ENCODE results near the gene STK11IP. TPM values are rescaled to one million over a fixed set of nuclear protein-coding genes. Genes with fewer than 3 reads are reported as not detected.

The STK11IP gene
- total and polyA plus RNA-seq, 9 donors, result 12.7 to 23.8 (median 18.9) TPM

GRCh38 chr2:219562049-219563020 is 35.3 kb upstream of the STK11IP start:
- Histone ChIP-seq H3K27ac (ENCODE audit: low read length) (no peak overlapping the region), H3K36me3 (ENCODE audit: control insufficient read depth, insufficient read depth, low read length) (peaks cover 81% of the 10 kb centered on the region), H3K4me3 (ENCODE audit: low read length) (no peak overlapping the region), H3K9me3 (replicated peaks; ENCODE audit: control insufficient read depth, low read depth, low read length) (no peaks in the 10 kb centered on the region), H3K4me1 (ENCODE audit: control insufficient read depth, insufficient read depth, low read length) (peaks cover 26% of the 10 kb centered on the region), H3K27me3 (ENCODE audit: control insufficient read depth, insufficient read depth, low read length) (no peaks in the 10 kb centered on the region)
- DNase-seq, result no peak
- 71% methylated on average over 31 of the region's 35 CpGs for WGBS (ENCODE audit: insufficient coverage)

GRCh38 chr2:219563271-219563928 is 34.3 kb upstream of the STK11IP start:
- Histone ChIP-seq H3K36me3 (ENCODE audit: control insufficient read depth, insufficient read depth, low read length) (peaks cover 85% of the 10 kb centered on the region), H3K27me3 (ENCODE audit: control insufficient read depth, insufficient read depth, low read length) (no peaks in the 10 kb centered on the region), H3K27ac (ENCODE audit: low read length) (no peak overlapping the region), H3K4me1 (ENCODE audit: control insufficient read depth, insufficient read depth, low read length) (peaks cover 26% of the 10 kb centered on the region), H3K4me3 (ENCODE audit: low read length) (no peak overlapping the region), H3K9me3 (replicated peaks; ENCODE audit: control insufficient read depth, low read depth, low read length) (no peaks in the 10 kb centered on the region)
- WGBS (ENCODE audit: insufficient coverage), result 85% methylated on average over 13 of the region's 20 CpGs
- DNase-seq, result no peak

- peaks cover 2% of the 10 kb centered on the region for H3K27me3 ChIP-seq (ENCODE audit: control insufficient read depth, insufficient read depth, low read length)
- H3K4me3 ChIP-seq (ENCODE audit: low read length), result no peak overlapping the region
- no peaks in the 10 kb centered on the region for H3K9me3 ChIP-seq (replicated peaks; ENCODE audit: control insufficient read depth, low read depth, low read length)
- DNase-seq, result peak; percentile 2
- whole genome bisulfite sequencing (ENCODE audit: insufficient coverage), result 78% methylated on average over 12 of the region's 21 CpGs
- no peak overlapping the region for H3K27ac ChIP-seq (ENCODE audit: low read length)
- peaks cover 85% of the 10 kb centered on the region for H3K36me3 ChIP-seq (ENCODE audit: control insufficient read depth, insufficient read depth, low read length)
- peaks cover 34% of the 10 kb centered on the region for H3K4me1 ChIP-seq (ENCODE audit: control insufficient read depth, insufficient read depth, low read length)
Measured at GRCh38 chr2:219565130-219566080, 32.3 kb upstream of the STK11IP start.

- peaks cover 3% of the 10 kb centered on the region for H3K27me3 ChIP-seq (ENCODE audit: control insufficient read depth, insufficient read depth, low read length)
Measured at GRCh38 chr2:219566640-219567039, 31.0 kb upstream of the STK11IP start.

GRCh38 chr2:219567131-219567530 is 30.5 kb upstream of the STK11IP start:
- Histone ChIP-seq H3K27me3 (ENCODE audit: control insufficient read depth, insufficient read depth, low read length) (peaks cover 4% of the 10 kb centered on the region), H3K27ac (ENCODE audit: low read length) (no peak overlapping the region), H3K4me3 (ENCODE audit: low read length) (no peak overlapping the region), H3K9me3 (replicated peaks; ENCODE audit: control insufficient read depth, low read depth, low read length) (no peaks in the 10 kb centered on the region), H3K36me3 (ENCODE audit: control insufficient read depth, insufficient read depth, low read length) (peaks cover 73% of the 10 kb centered on the region), H3K4me1 (ENCODE audit: control insufficient read depth, insufficient read depth, low read length) (peaks cover 32% of the 10 kb centered on the region)
- DNase-seq, result no peak
- 91% methylated on average over 18 of the region's 18 CpGs for WGBS (ENCODE audit: insufficient coverage)

More at GRCh38 chr2:219566640-219567039, 31.0 kb upstream of the STK11IP start:
- DNase-seq, result peak; percentile 1
- H3K9me3 ChIP-seq (replicated peaks; ENCODE audit: control insufficient read depth, low read depth, low read length), result no peaks in the 10 kb centered on the region
- H3K27ac ChIP-seq (ENCODE audit: low read length), result no peak overlapping the region
- H3K4me3 ChIP-seq (ENCODE audit: low read length), result no peak overlapping the region
- H3K36me3 ChIP-seq (ENCODE audit: control insufficient read depth, insufficient read depth, low read length), result peaks cover 78% of the 10 kb centered on the region
- WGBS (ENCODE audit: insufficient coverage), result 85% methylated on average over 9 of the region's 11 CpGs
- peaks cover 32% of the 10 kb centered on the region for H3K4me1 ChIP-seq (ENCODE audit: control insufficient read depth, insufficient read depth, low read length)

GRCh38 chr2:219567791-219568361 is 29.8 kb upstream of the STK11IP start:
- no peaks in the 10 kb centered on the region for H3K9me3 ChIP-seq (replicated peaks; ENCODE audit: control insufficient read depth, low read depth, low read length)
- no peak overlapping the region for H3K27ac ChIP-seq (ENCODE audit: low read length)
- H3K4me3 ChIP-seq (ENCODE audit: low read length), result no peak overlapping the region
- DNase-seq, result peak; percentile 2
- peaks cover 9% of the 10 kb centered on the region for H3K27me3 ChIP-seq (ENCODE audit: control insufficient read depth, insufficient read depth, low read length)
- peaks cover 28% of the 10 kb centered on the region for H3K4me1 ChIP-seq (ENCODE audit: control insufficient read depth, insufficient read depth, low read length)
- 80% methylated on average over 35 of the region's 35 CpGs for WGBS (ENCODE audit: insufficient coverage)
- H3K36me3 ChIP-seq (ENCODE audit: control insufficient read depth, insufficient read depth, low read length), result peaks cover 66% of the 10 kb centered on the region

- Histone ChIP-seq H3K27ac (ENCODE audit: low read length) (no peak overlapping the region), H3K27me3 (ENCODE audit: control insufficient read depth, insufficient read depth, low read length) (peaks cover 11% of the 10 kb centered on the region), H3K4me1 (ENCODE audit: control insufficient read depth, insufficient read depth, low read length) (peaks cover 23% of the 10 kb centered on the region), H3K9me3 (replicated peaks; ENCODE audit: control insufficient read depth, low read depth, low read length) (no peaks in the 10 kb centered on the region), H3K4me3 (ENCODE audit: low read length) (no peak overlapping the region), H3K36me3 (ENCODE audit: control insufficient read depth, insufficient read depth, low read length) (peaks cover 54% of the 10 kb centered on the region)
- DNase-seq, result peak; percentile 1
- 85% methylated on average over 3 of the region's 6 CpGs for WGBS (ENCODE audit: insufficient coverage)
Measured at GRCh38 chr2:219569041-219569440, 28.6 kb upstream of the STK11IP start.

- H3K9me3 ChIP-seq (replicated peaks; ENCODE audit: control insufficient read depth, low read depth, low read length), result no peaks in the 10 kb centered on the region
- 86% methylated on average over 3 of the region's 6 CpGs for WGBS (ENCODE audit: insufficient coverage)
- H3K36me3 ChIP-seq (ENCODE audit: control insufficient read depth, insufficient read depth, low read length), result peaks cover 48% of the 10 kb centered on the region
- no peak overlapping the region for H3K27ac ChIP-seq (ENCODE audit: low read length)
- DNase-seq, result peak; percentile 3
- H3K4me3 ChIP-seq (ENCODE audit: low read length), result peak overlapping the region; percentile 72
- H3K27me3 ChIP-seq (ENCODE audit: control insufficient read depth, insufficient read depth, low read length), result peaks cover 11% of the 10 kb centered on the region
- peaks cover 27% of the 10 kb centered on the region for H3K4me1 ChIP-seq (ENCODE audit: control insufficient read depth, insufficient read depth, low read length)
Measured at GRCh38 chr2:219569635-219570034, 28.0 kb upstream of the STK11IP start.

GRCh38 chr2:219570194-219570923 is 27.3 kb upstream of the STK11IP start:
- H3K27me3 ChIP-seq (ENCODE audit: control insufficient read depth, insufficient read depth, low read length), result peaks cover 15% of the 10 kb centered on the region
- peak overlapping the region; percentile 47 for H3K27ac ChIP-seq (ENCODE audit: low read length)
- peak; percentile 50 for DNase-seq
- H3K4me1 ChIP-seq (ENCODE audit: control insufficient read depth, insufficient read depth, low read length), result peaks cover 33% of the 10 kb centered on the region
- H3K9me3 ChIP-seq (replicated peaks; ENCODE audit: control insufficient read depth, low read depth, low read length), result no peaks in the 10 kb centered on the region
- peak overlapping the region; percentile 72 for H3K4me3 ChIP-seq (ENCODE audit: low read length)
- H3K36me3 ChIP-seq (ENCODE audit: control insufficient read depth, insufficient read depth, low read length), result peaks cover 41% of the 10 kb centered on the region
- WGBS (ENCODE audit: insufficient coverage), result 3% methylated on average over 95 of the region's 95 CpGs
